WTC11 (cell line): ENCODE data around the gene ZC3H7B. TPM values are rescaled to one million over a fixed set of nuclear protein-coding genes. Genes with fewer than 3 reads are reported as not detected.
A peak's percentile ranks its signal among the peaks of the same experiment; 100 is the strongest.

Source experiments
- ATAC-seq: fragments of 200-7000 bp; cut with Tn5 transposase; 2 replicates; pipeline ENCODE4 v1.10.0; 2021; ENCODE audit warnings: mild to moderate bottlenecking, moderate library complexity
- CTCF ChIA-PET: fragments of 300-600 bp; sonication (Branson Sonifier 250); formaldehyde crosslinking; loops from one replicate; lab custom pipeline; 2021; ENCODE audit warnings: antibody characterized with exemption; lab: Charles Lee
- POLR2A ChIA-PET: fragments of 350-600 bp; sonication (Branson Sonifier 250); formaldehyde crosslinking; loops from one replicate; lab custom pipeline; 2021; ENCODE audit warnings: antibody characterized with exemption; lab: Charles Lee
- DNase-seq: peaks from one replicate; pipeline ENCODE4 v3.0.0; 2021; ENCODE audit warnings: low spot score
- H3K27ac Mint-ChIP-seq: 2 replicates; pipeline ENCODE4 v1.8.0; 2021; ENCODE audit warnings: mixed read lengths
- H3K27me3 Mint-ChIP-seq: 2 replicates; pipeline ENCODE4 v1.8.0; 2021; ENCODE audit warnings: low read depth, mild to moderate bottlenecking, moderate library complexity, mixed read lengths
- H3K36me3 Mint-ChIP-seq: 2 replicates; pipeline ENCODE4 v1.8.0; 2021; ENCODE audit warnings: mixed read lengths
- H3K4me1 Mint-ChIP-seq: 2 replicates; pipeline ENCODE4 v1.8.0; 2022; ENCODE audit warnings: mixed read lengths
- H3K4me3 Mint-ChIP-seq: 2 replicates; pipeline ENCODE4 v1.8.0; 2021; ENCODE audit warnings: mild to moderate bottlenecking, moderate library complexity, mixed read lengths
- H3K9me3 Mint-ChIP-seq: 2 replicates; pipeline ENCODE4 v1.8.0; 2021; ENCODE audit warnings: mixed read lengths
- CREM ChIP-seq: sonication (generic); formaldehyde crosslinking; IDR thresholded peaks from 2 replicates; pipeline ENCODE4 v1.8.1; 2022; ENCODE audit warnings: mild to moderate bottlenecking, missing genetic modification reagents, moderate library complexity
- EMX1 ChIP-seq: fragments of 250-450 bp; sonication (Bioruptor Pico); IDR thresholded peaks from 2 replicates; pipeline ENCODE4 v1.8.0; 2021; ENCODE audit warnings: mild to moderate bottlenecking
- FOXJ3 ChIP-seq: sonication (generic); formaldehyde crosslinking; IDR thresholded peaks from 2 replicates; pipeline ENCODE4 v1.9.0; 2021; ENCODE audit warnings: missing genetic modification reagents, mild to moderate bottlenecking, borderline replicate concordance
- FOXP1 ChIP-seq: sonication (generic); formaldehyde crosslinking; IDR thresholded peaks from 2 replicates; pipeline ENCODE4 v1.8.0; 2022; ENCODE audit warnings: missing genetic modification reagents, mild to moderate bottlenecking, moderate library complexity, borderline replicate concordance
- KAT7 ChIP-seq: sonication (generic); formaldehyde crosslinking; IDR thresholded peaks from 2 replicates; pipeline ENCODE4 v1.8.1; 2023; ENCODE audit warnings: missing genetic modification reagents, mild to moderate bottlenecking, borderline replicate concordance
- NR2C2 ChIP-seq: sonication (generic); formaldehyde crosslinking; IDR thresholded peaks from 2 replicates; pipeline ENCODE4 v1.8.0; 2022; ENCODE audit warnings: mild to moderate bottlenecking, missing genetic modification reagents
- NR3C1 ChIP-seq: sonication (generic); formaldehyde crosslinking; conservative IDR thresholded peaks from 2 replicates; pipeline ENCODE4 v1.8.1; 2023; ENCODE audit warnings: low read depth, mild to moderate bottlenecking, missing genetic modification reagents
- TEAD1 ChIP-seq: sonication (generic); formaldehyde crosslinking; IDR thresholded peaks from 2 replicates; pipeline ENCODE4 v1.8.0; 2022; ENCODE audit warnings: mild to moderate bottlenecking, missing genetic modification reagents
- ZNF232 ChIP-seq: sonication (generic); formaldehyde crosslinking; IDR thresholded peaks from 2 replicates; pipeline ENCODE4 v1.8.0; 2022; ENCODE audit warnings: mild to moderate bottlenecking, missing genetic modification reagents
- ZNF263 ChIP-seq: sonication (generic); formaldehyde crosslinking; IDR thresholded peaks from 2 replicates; pipeline ENCODE4 v1.8.1; 2022; ENCODE audit warnings: low read depth, mild to moderate bottlenecking, moderate library complexity, missing genetic modification reagents
- total RNA-seq: library from RNA; stranded (reverse); gene quantifications from 3 replicates; pipeline ENCODE4 v1.2.3, GENCODE V29; 2021
- TF ChIP-seq, protein P1 (sequence below): sonication (generic); formaldehyde crosslinking; IDR thresholded peaks from 2 replicates; pipeline ENCODE4 v1.8.0; 2023; ENCODE audit warnings: missing genetic modification reagents
- TF ChIP-seq, protein P2 (sequence below): sonication (generic); formaldehyde crosslinking; IDR thresholded peaks from 2 replicates; pipeline ENCODE4 v1.8.1; 2023; ENCODE audit warnings: mild to moderate bottlenecking, missing genetic modification reagents, moderate library complexity
- TF ChIP-seq, protein P3 (sequence below): sonication (generic); formaldehyde crosslinking; IDR thresholded peaks from 2 replicates; pipeline ENCODE4 v1.8.0; 2022; ENCODE audit warnings: mild to moderate bottlenecking, missing genetic modification reagents
- TF ChIP-seq, protein P4 (sequence below): sonication (generic); formaldehyde crosslinking; IDR thresholded peaks from 2 replicates; pipeline ENCODE4 v1.8.1; 2023; ENCODE audit warnings: mild to moderate bottlenecking, moderate library complexity, missing genetic modification reagents
- TF ChIP-seq, protein P5 (sequence below): fragments of 250-450 bp; sonication (Bioruptor Pico); IDR thresholded peaks from 2 replicates; pipeline ENCODE4 v2.1.2; 2022; ENCODE audit warnings: mild to moderate bottlenecking, moderate library complexity
- TF ChIP-seq, protein P6 (sequence below): fragments of 250-450 bp; sonication (Bioruptor Pico); IDR thresholded peaks from 2 replicates; pipeline ENCODE4 v1.8.0; 2021; ENCODE audit warnings: mild to moderate bottlenecking
- TF ChIP-seq, protein P7 (sequence below): sonication (generic); formaldehyde crosslinking; IDR thresholded peaks from 2 replicates; pipeline ENCODE4 v1.8.0; 2022; ENCODE audit warnings: missing genetic modification reagents

Gene ZC3H7B
- total RNA-seq, 1 experiment from 2014 or later = 64.7 TPM

DNA sequence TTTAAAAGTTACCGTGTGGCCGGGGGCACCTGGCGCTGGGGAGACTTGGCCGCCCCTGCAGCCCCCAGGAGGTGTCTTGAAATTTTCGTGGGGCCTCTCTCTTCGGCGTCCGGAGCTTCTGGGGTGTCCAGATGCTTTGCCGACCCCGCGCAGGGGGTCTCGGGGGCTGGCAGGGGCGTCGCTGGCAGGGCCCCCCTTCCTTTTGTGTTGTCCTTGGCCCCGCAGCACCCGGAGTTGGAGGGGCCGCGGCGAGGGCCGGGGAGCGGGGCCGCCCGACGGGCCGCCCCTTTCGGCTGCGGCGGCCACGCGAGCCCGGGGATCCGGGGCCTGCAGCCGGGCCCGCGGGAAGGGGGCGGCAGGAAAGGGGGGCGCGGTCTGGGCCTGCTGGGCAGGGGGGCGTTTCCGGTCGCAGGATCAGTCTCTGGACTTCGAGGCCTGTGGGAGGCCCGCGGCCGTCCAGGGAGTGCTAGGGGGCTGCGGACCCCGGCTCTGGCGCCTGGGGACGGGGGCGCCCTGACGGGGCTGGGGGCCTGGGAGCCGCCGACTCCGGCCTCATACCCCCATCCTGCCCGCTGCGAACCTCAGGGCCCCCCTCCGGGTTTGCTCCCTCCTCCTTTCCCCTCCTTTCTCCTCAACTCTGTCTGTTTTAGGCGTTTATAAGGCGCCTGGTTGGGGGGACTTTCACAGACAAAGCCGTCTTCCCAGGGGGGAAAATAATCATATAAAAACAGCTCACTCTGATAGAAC lies 869 bp downstream of the ZC3H7B start:
- H3K9me3 Mint-ChIP-seq = no peaks in the 10 kb centered on the region
- DNase-seq = peak; percentile 45
- TF ChIP-seq FOXP1 (peak; percentile 41; the same call in 1 of the 2 replicates), FOXJ3 (no peak), NR2C2 (CRISPR knock-in tag) (no peak), EMX1 (CRISPR knock-in tag) (no peak), TEAD1 (CRISPR knock-in tag) (no peak), ZNF263 (CRISPR knock-in tag) (0 out of 2 replicates have a peak, but pooled peaks have one; percentile 6), CREM (CRISPR knock-in tag) (0 out of 2 replicates have a peak, but pooled peaks have one; percentile 27), KAT7 (CRISPR knock-in tag) (0 out of 2 replicates have a peak, but pooled peaks have one; percentile 74)
- TF ChIP-seq, protein P1, sequence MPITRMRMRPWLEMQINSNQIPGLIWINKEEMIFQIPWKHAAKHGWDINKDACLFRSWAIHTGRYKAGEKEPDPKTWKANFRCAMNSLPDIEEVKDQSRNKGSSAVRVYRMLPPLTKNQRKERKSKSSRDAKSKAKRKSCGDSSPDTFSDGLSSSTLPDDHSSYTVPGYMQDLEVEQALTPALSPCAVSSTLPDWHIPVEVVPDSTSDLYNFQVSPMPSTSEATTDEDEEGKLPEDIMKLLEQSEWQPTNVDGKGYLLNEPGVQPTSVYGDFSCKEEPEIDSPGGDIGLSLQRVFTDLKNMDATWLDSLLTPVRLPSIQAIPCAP = 0 out of 2 replicates have a peak, but pooled peaks have one; percentile 37
- TF ChIP-seq, protein P2, sequence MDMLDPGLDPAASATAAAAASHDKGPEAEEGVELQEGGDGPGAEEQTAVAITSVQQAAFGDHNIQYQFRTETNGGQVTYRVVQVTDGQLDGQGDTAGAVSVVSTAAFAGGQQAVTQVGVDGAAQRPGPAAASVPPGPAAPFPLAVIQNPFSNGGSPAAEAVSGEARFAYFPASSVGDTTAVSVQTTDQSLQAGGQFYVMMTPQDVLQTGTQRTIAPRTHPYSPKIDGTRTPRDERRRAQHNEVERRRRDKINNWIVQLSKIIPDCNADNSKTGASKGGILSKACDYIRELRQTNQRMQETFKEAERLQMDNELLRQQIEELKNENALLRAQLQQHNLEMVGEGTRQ (CRISPR knock-in tag) = no peak
- TF ChIP-seq, protein P3, sequence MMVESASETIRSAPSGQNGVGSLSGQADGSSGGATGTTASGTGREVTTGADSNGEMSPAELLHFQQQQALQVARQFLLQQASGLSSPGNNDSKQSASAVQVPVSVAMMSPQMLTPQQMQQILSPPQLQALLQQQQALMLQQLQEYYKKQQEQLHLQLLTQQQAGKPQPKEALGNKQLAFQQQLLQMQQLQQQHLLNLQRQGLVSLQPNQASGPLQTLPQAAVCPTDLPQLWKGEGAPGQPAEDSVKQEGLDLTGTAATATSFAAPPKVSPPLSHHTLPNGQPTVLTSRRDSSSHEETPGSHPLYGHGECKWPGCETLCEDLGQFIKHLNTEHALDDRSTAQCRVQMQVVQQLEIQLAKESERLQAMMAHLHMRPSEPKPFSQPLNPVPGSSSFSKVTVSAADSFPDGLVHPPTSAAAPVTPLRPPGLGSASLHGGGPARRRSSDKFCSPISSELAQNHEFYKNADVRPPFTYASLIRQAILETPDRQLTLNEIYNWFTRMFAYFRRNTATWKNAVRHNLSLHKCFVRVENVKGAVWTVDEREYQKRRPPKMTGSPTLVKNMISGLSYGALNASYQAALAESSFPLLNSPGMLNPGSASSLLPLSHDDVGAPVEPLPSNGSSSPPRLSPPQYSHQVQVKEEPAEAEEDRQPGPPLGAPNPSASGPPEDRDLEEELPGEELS (CRISPR knock-in tag) = 0 out of 2 replicates have a peak, but pooled peaks have one; percentile 42
- TF ChIP-seq, protein P4, sequence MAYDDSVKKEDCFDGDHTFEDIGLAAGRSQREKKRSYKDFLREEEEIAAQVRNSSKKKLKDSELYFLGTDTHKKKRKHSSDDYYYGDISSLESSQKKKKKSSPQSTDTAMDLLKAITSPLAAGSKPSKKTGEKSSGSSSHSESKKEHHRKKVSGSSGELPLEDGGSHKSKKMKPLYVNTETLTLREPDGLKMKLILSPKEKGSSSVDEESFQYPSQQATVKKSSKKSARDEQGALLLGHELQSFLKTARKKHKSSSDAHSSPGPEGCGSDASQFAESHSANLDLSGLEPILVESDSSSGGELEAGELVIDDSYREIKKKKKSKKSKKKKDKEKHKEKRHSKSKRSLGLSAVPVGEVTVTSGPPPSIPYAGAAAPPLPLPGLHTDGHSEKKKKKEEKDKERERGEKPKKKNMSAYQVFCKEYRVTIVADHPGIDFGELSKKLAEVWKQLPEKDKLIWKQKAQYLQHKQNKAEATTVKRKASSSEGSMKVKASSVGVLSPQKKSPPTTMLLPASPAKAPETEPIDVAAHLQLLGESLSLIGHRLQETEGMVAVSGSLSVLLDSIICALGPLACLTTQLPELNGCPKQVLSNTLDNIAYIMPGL = peak; percentile 27; the same call in 1 of the 2 replicates
- TF ChIP-seq, protein P5, sequence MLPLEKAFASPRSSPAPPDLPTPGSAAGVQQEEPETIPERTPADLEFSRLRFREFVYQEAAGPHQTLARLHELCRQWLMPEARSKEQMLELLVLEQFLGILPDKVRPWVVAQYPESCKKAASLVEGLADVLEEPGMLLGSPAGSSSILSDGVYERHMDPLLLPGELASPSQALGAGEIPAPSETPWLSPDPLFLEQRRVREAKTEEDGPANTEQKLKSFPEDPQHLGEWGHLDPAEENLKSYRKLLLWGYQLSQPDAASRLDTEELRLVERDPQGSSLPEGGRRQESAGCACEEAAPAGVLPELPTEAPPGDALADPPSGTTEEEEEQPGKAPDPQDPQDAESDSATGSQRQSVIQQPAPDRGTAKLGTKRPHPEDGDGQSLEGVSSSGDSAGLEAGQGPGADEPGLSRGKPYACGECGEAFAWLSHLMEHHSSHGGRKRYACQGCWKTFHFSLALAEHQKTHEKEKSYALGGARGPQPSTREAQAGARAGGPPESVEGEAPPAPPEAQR = no peak
- TF ChIP-seq, protein P6, sequence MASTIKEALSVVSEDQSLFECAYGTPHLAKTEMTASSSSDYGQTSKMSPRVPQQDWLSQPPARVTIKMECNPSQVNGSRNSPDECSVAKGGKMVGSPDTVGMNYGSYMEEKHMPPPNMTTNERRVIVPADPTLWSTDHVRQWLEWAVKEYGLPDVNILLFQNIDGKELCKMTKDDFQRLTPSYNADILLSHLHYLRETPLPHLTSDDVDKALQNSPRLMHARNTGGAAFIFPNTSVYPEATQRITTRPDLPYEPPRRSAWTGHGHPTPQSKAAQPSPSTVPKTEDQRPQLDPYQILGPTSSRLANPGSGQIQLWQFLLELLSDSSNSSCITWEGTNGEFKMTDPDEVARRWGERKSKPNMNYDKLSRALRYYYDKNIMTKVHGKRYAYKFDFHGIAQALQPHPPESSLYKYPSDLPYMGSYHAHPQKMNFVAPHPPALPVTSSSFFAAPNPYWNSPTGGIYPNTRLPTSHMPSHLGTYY (CRISPR knock-in tag) = no peak
- TF ChIP-seq, all 79 proteins: peak for 7
- Mint-ChIP-seq H3K4me3 (peak overlapping the region; percentile 74), H3K27ac (no peak overlapping the region), H3K27me3 (no peaks in the 10 kb centered on the region), H3K36me3 (peaks cover 6% of the 10 kb centered on the region), H3K4me1 (peaks cover 20% of the 10 kb centered on the region)
- ATAC-seq = peak; percentile 21
- ChIA-PET POLR2A (interaction anchor here (0.5 to 2.8 kb wide), 4 partner anchors 12 to 80 kb away, joined by 3 to 10 read pairs (median 4); partner anchors contain the start of genes RANGAP1 and TEF), CTCF (interaction anchor here (0.9 to 2.3 kb wide), 7 partner anchors 16 to 222 kb away, joined by 3 to 10 read pairs (median 6); partner anchors contain the start of genes RANGAP1 and TEF)

DNA sequence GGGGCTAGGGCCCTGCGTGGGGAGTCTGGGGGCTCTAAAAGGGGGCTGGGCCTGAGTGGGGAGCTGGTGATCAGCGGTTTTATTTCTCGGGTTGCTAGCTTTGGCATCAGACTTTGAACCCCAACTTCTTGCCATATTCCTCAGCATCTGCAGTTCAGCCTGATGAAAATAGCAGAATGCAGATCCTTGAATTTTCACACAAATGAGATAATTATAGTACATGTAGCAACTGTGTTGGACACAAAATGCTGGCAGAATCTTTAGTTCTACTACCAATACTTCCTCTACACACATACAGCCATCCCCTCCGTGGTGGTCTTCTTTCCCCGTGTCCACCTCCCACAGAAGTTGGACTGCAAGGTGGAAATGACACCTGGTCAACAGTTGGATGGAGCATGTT lies 1.5 kb downstream of the ZC3H7B start:
- Mint-ChIP-seq H3K9me3 (no peaks in the 10 kb centered on the region), H3K27ac (peak overlapping the region; percentile 57; the same call in 1 of the 2 replicates), H3K36me3 (peaks cover 6% of the 10 kb centered on the region), H3K27me3 (no peaks in the 10 kb centered on the region), H3K4me3 (peak overlapping the region; percentile 74), H3K4me1 (peaks cover 27% of the 10 kb centered on the region)
- DNase-seq (no peak), ATAC-seq (no peak)
- ChIA-PET POLR2A (interaction anchor here (2.8 kb wide), 1 partner anchor 16 kb away, joined by 10 read pairs; the partner anchor contains the start of gene RANGAP1), CTCF (interaction anchor here (2.3 kb wide), 1 partner anchor 20 kb away, joined by 6 read pairs; no protein-coding TSS in a partner anchor)
- no peak for TF ChIP-seq ZNF232 (CRISPR knock-in tag)
- no peak for TF ChIP-seq NR3C1 (CRISPR knock-in tag)
- TF ChIP-seq, protein P7, sequence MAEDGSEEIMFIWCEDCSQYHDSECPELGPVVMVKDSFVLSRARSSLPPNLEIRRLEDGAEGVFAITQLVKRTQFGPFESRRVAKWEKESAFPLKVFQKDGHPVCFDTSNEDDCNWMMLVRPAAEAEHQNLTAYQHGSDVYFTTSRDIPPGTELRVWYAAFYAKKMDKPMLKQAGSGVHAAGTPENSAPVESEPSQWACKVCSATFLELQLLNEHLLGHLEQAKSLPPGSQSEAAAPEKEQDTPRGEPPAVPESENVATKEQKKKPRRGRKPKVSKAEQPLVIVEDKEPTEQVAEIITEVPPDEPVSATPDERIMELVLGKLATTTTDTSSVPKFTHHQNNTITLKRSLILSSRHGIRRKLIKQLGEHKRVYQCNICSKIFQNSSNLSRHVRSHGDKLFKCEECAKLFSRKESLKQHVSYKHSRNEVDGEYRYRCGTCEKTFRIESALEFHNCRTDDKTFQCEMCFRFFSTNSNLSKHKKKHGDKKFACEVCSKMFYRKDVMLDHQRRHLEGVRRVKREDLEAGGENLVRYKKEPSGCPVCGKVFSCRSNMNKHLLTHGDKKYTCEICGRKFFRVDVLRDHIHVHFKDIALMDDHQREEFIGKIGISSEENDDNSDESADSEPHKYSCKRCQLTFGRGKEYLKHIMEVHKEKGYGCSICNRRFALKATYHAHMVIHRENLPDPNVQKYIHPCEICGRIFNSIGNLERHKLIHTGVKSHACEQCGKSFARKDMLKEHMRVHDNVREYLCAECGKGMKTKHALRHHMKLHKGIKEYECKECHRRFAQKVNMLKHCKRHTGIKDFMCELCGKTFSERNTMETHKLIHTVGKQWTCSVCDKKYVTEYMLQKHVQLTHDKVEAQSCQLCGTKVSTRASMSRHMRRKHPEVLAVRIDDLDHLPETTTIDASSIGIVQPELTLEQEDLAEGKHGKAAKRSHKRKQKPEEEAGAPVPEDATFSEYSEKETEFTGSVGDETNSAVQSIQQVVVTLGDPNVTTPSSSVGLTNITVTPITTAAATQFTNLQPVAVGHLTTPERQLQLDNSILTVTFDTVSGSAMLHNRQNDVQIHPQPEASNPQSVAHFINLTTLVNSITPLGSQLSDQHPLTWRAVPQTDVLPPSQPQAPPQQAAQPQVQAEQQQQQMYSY (CRISPR knock-in tag) = no peak
